Measurements from ENCODE around the gene TEPSIN.

The TEPSIN gene

GRCh38 chr17:81221842-81222619 is 16.8 kb downstream of the TEPSIN start:
- no peak for DNase-seq
- CTCF ChIA-PET = interaction anchor here (1.0 to 1.4 kb wide), 3 partner anchors 10 to 17 kb away, joined by 3 to 4 read pairs (median 4); partner anchors contain the start of genes NDUFAF8 and TEPSIN
- H3K9me3 ChIP-seq (ENCODE audit: control extremely low read depth in 1 of 5, control insufficient read depth in 4 of 5, insufficient read depth in 2 of 5, low read depth in 1 of 5, low read length in 4 of 5) = peaks cover 0 to 4% (median 0%) of the 10 kb centered on the region in 5 experiments
- H3K27ac ChIP-seq (ENCODE audit: insufficient read depth in 1 of 2, low read depth in 1 of 2, low read length in 2 of 2, poor library complexity in 1 of 2, severe bottlenecking in 2 of 2) = peak overlapping the region in 1 of 2 experiments; percentile 64
- peaks cover 5 to 25% (median 25%) of the 10 kb centered on the region in 4 experiments for H3K4me1 ChIP-seq (ENCODE audit: control extremely low read depth in 1 of 4, control insufficient read depth in 4 of 4, insufficient read depth in 4 of 4, low read length in 3 of 4)
- peak overlapping the region; percentile 59 to 83 (median 77) for H3K4me3 ChIP-seq (ENCODE audit: control insufficient read depth in 1 of 7, extremely low read depth in 1 of 7, insufficient read depth in 4 of 7, low read depth in 2 of 7, low read length in 6 of 7)
- WGBS (ENCODE audit: insufficient coverage) = 39% methylated on average over 23 of the region's 24 CpGs
- POLR2A ChIA-PET = no interaction called here
- H3K36me3 ChIP-seq (ENCODE audit: control insufficient read depth in 4 of 4, insufficient read depth in 4 of 4, low read length in 3 of 4) = peaks cover 2 to 23% (median 14%) of the 10 kb centered on the region in 4 experiments
- H3K27me3 ChIP-seq (replicated peaks in 2 of 5; ENCODE audit: control insufficient read depth in 4 of 5, insufficient read depth in 5 of 5, low read length in 4 of 5) = no peaks in the 10 kb centered on the region

- Histone ChIP-seq H3K4me3 (ENCODE audit: control insufficient read depth in 1 of 7, extremely low read depth in 1 of 7, insufficient read depth in 4 of 7, low read depth in 2 of 7, low read length in 6 of 7) (no peak overlapping the region), H3K36me3 (ENCODE audit: control insufficient read depth in 4 of 4, insufficient read depth in 4 of 4, low read length in 3 of 4) (peaks cover 4 to 29% (median 19%) of the 10 kb centered on the region in 4 experiments), H3K4me1 (ENCODE audit: control extremely low read depth in 1 of 4, control insufficient read depth in 4 of 4, insufficient read depth in 4 of 4, low read length in 3 of 4) (peaks cover 5 to 25% (median 25%) of the 10 kb centered on the region in 4 experiments), H3K9me3 (ENCODE audit: control extremely low read depth in 1 of 5, control insufficient read depth in 4 of 5, insufficient read depth in 2 of 5, low read depth in 1 of 5, low read length in 4 of 5) (peaks cover 0 to under 1% (median 0%) of the 10 kb centered on the region in 5 experiments), H3K27me3 (replicated peaks in 2 of 5; ENCODE audit: control insufficient read depth in 4 of 5, insufficient read depth in 5 of 5, low read length in 4 of 5) (no peaks in the 10 kb centered on the region), H3K27ac (ENCODE audit: insufficient read depth in 1 of 2, low read depth in 1 of 2, low read length in 2 of 2, poor library complexity in 1 of 2, severe bottlenecking in 2 of 2) (no peak overlapping the region)
- CTCF ChIA-PET = interaction anchor here (1.3 to 2.8 kb wide), 3 partner anchors 11 to 79 kb away, joined by 4 to 9 read pairs (median 4); partner anchors contain the start of genes NDUFAF8 and TEPSIN
- POLR2A ChIA-PET = no interaction called here
- DNase-seq = no peak
- WGBS (ENCODE audit: insufficient coverage) = 94% methylated on average over 11 of the region's 11 CpGs
These were observed 17.4 kb downstream of the TEPSIN start for GRCh38 chr17:81221371-81221841.

- no peaks in the 10 kb centered on the region for H3K9me3 ChIP-seq (ENCODE audit: control extremely low read depth in 1 of 5, control insufficient read depth in 4 of 5, insufficient read depth in 2 of 5, low read depth in 1 of 5, low read length in 4 of 5)
- CTCF ChIA-PET = interaction anchor here (1.0 to 2.8 kb wide), 3 partner anchors 9 to 77 kb away, joined by 3 to 9 read pairs (median 3); no protein-coding TSS in a partner anchor
- 96% methylated on average over 24 of the region's 24 CpGs for WGBS (ENCODE audit: insufficient coverage)
- no peaks in the 10 kb centered on the region for H3K27me3 ChIP-seq (replicated peaks in 2 of 5; ENCODE audit: control insufficient read depth in 4 of 5, insufficient read depth in 5 of 5, low read length in 4 of 5)
- peaks cover 4 to 30% (median 19%) of the 10 kb centered on the region in 4 experiments for H3K36me3 ChIP-seq (ENCODE audit: control insufficient read depth in 4 of 4, insufficient read depth in 4 of 4, low read length in 3 of 4)
- H3K4me1 ChIP-seq (ENCODE audit: control extremely low read depth in 1 of 4, control insufficient read depth in 4 of 4, insufficient read depth in 4 of 4, low read length in 3 of 4) = peaks cover 5 to 25% (median 25%) of the 10 kb centered on the region in 4 experiments
- no peak overlapping the region for H3K4me3 ChIP-seq (ENCODE audit: control insufficient read depth in 1 of 7, extremely low read depth in 1 of 7, insufficient read depth in 4 of 7, low read depth in 2 of 7, low read length in 6 of 7)
- no peak for DNase-seq
- H3K27ac ChIP-seq (ENCODE audit: insufficient read depth in 1 of 2, low read depth in 1 of 2, low read length in 2 of 2, poor library complexity in 1 of 2, severe bottlenecking in 2 of 2) = no peak overlapping the region
- POLR2A ChIA-PET = no interaction called here
These were observed 19.2 kb downstream of the TEPSIN start for GRCh38 chr17:81219476-81220180.

- DNase-seq = no peak
- Histone ChIP-seq H3K27me3 (replicated peaks in 2 of 5; ENCODE audit: control insufficient read depth in 4 of 5, insufficient read depth in 5 of 5, low read length in 4 of 5) (no peaks in the 10 kb centered on the region), H3K9me3 (ENCODE audit: control extremely low read depth in 1 of 5, control insufficient read depth in 4 of 5, insufficient read depth in 2 of 5, low read depth in 1 of 5, low read length in 4 of 5) (no peaks in the 10 kb centered on the region), H3K36me3 (ENCODE audit: control insufficient read depth in 4 of 4, insufficient read depth in 4 of 4, low read length in 3 of 4) (peaks cover 4 to 30% (median 19%) of the 10 kb centered on the region in 4 experiments), H3K27ac (ENCODE audit: insufficient read depth in 1 of 2, low read depth in 1 of 2, low read length in 2 of 2, poor library complexity in 1 of 2, severe bottlenecking in 2 of 2) (no peak overlapping the region), H3K4me1 (ENCODE audit: control extremely low read depth in 1 of 4, control insufficient read depth in 4 of 4, insufficient read depth in 4 of 4, low read length in 3 of 4) (peaks cover 5 to 22% (median 21%) of the 10 kb centered on the region in 4 experiments), H3K4me3 (ENCODE audit: control insufficient read depth in 1 of 7, extremely low read depth in 1 of 7, insufficient read depth in 4 of 7, low read depth in 2 of 7, low read length in 6 of 7) (no peak overlapping the region)
- 100% methylated on average over 7 of the region's 11 CpGs for WGBS (ENCODE audit: insufficient coverage)
- ChIA-PET POLR2A (no interaction called here), CTCF (interaction anchor here (1.0 to 2.8 kb wide), 3 partner anchors 9 to 77 kb away, joined by 3 to 9 read pairs (median 3); no protein-coding TSS in a partner anchor)
These were observed 19.9 kb downstream of the TEPSIN start for GRCh38 chr17:81218991-81219390.

GRCh38 chr17:81218459-81218858 is 20.4 kb downstream of the TEPSIN start:
- CTCF ChIA-PET = interaction anchor here (2.8 kb wide), 1 partner anchor 76 kb away, joined by 9 read pairs; no protein-coding TSS in a partner anchor
- no peak for DNase-seq
- WGBS (ENCODE audit: insufficient coverage) = 87% methylated on average over 13 of the region's 13 CpGs

GRCh38 chr17:81217491-81217890 is 21.4 kb downstream of the TEPSIN start:
- H3K27ac ChIP-seq (ENCODE audit: insufficient read depth in 1 of 2, low read depth in 1 of 2, low read length in 2 of 2, poor library complexity in 1 of 2, severe bottlenecking in 2 of 2) = no peak overlapping the region
- no peaks in the 10 kb centered on the region for H3K9me3 ChIP-seq (ENCODE audit: control extremely low read depth in 1 of 5, control insufficient read depth in 4 of 5, insufficient read depth in 2 of 5, low read depth in 1 of 5, low read length in 4 of 5)
- ChIA-PET CTCF (no interaction called here), POLR2A (no interaction called here)
- no peak for DNase-seq
- 97% methylated on average over 14 of the region's 18 CpGs for WGBS (ENCODE audit: insufficient coverage)
- peaks cover 0 to 12% (median 12%) of the 10 kb centered on the region in 4 experiments for H3K4me1 ChIP-seq (ENCODE audit: control extremely low read depth in 1 of 4, control insufficient read depth in 4 of 4, insufficient read depth in 4 of 4, low read length in 3 of 4)
- H3K27me3 ChIP-seq (replicated peaks in 2 of 5; ENCODE audit: control insufficient read depth in 4 of 5, insufficient read depth in 5 of 5, low read length in 4 of 5) = no peaks in the 10 kb centered on the region
- H3K36me3 ChIP-seq (ENCODE audit: control insufficient read depth in 4 of 4, insufficient read depth in 4 of 4, low read length in 3 of 4) = peaks cover 4 to 30% (median 19%) of the 10 kb centered on the region in 4 experiments
- H3K4me3 ChIP-seq (ENCODE audit: control insufficient read depth in 1 of 7, extremely low read depth in 1 of 7, insufficient read depth in 4 of 7, low read depth in 2 of 7, low read length in 6 of 7) = no peak overlapping the region

More at GRCh38 chr17:81218459-81218858, 20.4 kb downstream of the TEPSIN start:
- H3K36me3 ChIP-seq (ENCODE audit: control insufficient read depth in 4 of 4, insufficient read depth in 4 of 4, low read length in 3 of 4) = peaks cover 4 to 30% (median 19%) of the 10 kb centered on the region in 4 experiments
- no peaks in the 10 kb centered on the region for H3K9me3 ChIP-seq (ENCODE audit: control extremely low read depth in 1 of 5, control insufficient read depth in 4 of 5, insufficient read depth in 2 of 5, low read depth in 1 of 5, low read length in 4 of 5)
- POLR2A ChIA-PET = no interaction called here
- H3K27me3 ChIP-seq (replicated peaks in 2 of 5; ENCODE audit: control insufficient read depth in 4 of 5, insufficient read depth in 5 of 5, low read length in 4 of 5) = no peaks in the 10 kb centered on the region
- H3K27ac ChIP-seq (ENCODE audit: insufficient read depth in 1 of 2, low read depth in 1 of 2, low read length in 2 of 2, poor library complexity in 1 of 2, severe bottlenecking in 2 of 2) = no peak overlapping the region
- H3K4me1 ChIP-seq (ENCODE audit: control extremely low read depth in 1 of 4, control insufficient read depth in 4 of 4, insufficient read depth in 4 of 4, low read length in 3 of 4) = peaks cover 0 to 17% (median 16%) of the 10 kb centered on the region in 4 experiments
- no peak overlapping the region for H3K4me3 ChIP-seq (ENCODE audit: control insufficient read depth in 1 of 7, extremely low read depth in 1 of 7, insufficient read depth in 4 of 7, low read depth in 2 of 7, low read length in 6 of 7)
